SK-N-SH treated with all-trans-retinoic acid at 6 μM for 48 hours (cell line): ENCODE data around the gene CSK.

ENCODE experiments used
- ATAC-seq: fragments of 200-7000 bp; cut with Tn5 transposase; 3 replicates; pipeline ENCODE4 v1.9.1; 2020; ENCODE audit warnings: mild to moderate bottlenecking, moderate library complexity
- ARNTL ChIP-seq: fragments of 450-650 bp; formaldehyde crosslinking; IDR thresholded peaks from 2 replicates; pipeline ENCODE4 v1.5.0; 2020; ENCODE audit warnings: low read depth, mild to moderate bottlenecking, moderate library complexity, borderline replicate concordance
- BACH2 ChIP-seq: fragments of 250-450 bp; sonication (Bioruptor Pico); IDR thresholded peaks from 2 replicates; pipeline ENCODE4 v1.9.0; 2021; ENCODE audit warnings: mild to moderate bottlenecking, borderline replicate concordance
- CREB5 ChIP-seq: fragments of 250-450 bp; sonication (Bioruptor Pico); IDR thresholded peaks from 2 replicates; pipeline ENCODE4 v1.5.1; 2020; ENCODE audit warnings: low read depth, mild to moderate bottlenecking, moderate library complexity
- CSDC2 ChIP-seq: fragments of 250-450 bp; sonication (Bioruptor Pico); IDR thresholded peaks from 2 replicates; pipeline ENCODE4 v1.5.0; 2020; ENCODE audit warnings: mild to moderate bottlenecking, moderate library complexity
- ESRRG ChIP-seq: fragments of 250-450 bp; sonication (Bioruptor Pico); IDR thresholded peaks from 2 replicates; pipeline ENCODE4 v1.6.1; 2021; ENCODE audit warnings: mild to moderate bottlenecking
- GLIS3 ChIP-seq: fragments of 250-450 bp; sonication (Bioruptor Pico); IDR thresholded peaks from 2 replicates; pipeline ENCODE4 v1.5.0; 2020; ENCODE audit warnings: mild to moderate bottlenecking, moderate library complexity
- ISL1 ChIP-seq: fragments of 250-450 bp; sonication (Bioruptor Pico); IDR thresholded peaks from 2 replicates; pipeline ENCODE4 v2.1.2; 2022; ENCODE audit warnings: mild to moderate bottlenecking, moderate library complexity
- OSR1 ChIP-seq: fragments of 250-450 bp; sonication (Bioruptor Pico); IDR thresholded peaks from 2 replicates; pipeline ENCODE4 v1.8.0; 2022; ENCODE audit warnings: moderate library complexity, mild to moderate bottlenecking, inconsistent platforms
- PPARA ChIP-seq: fragments of 250-450 bp; sonication (Bioruptor Pico); IDR thresholded peaks from 2 replicates; pipeline ENCODE4 v1.5.0; 2020; ENCODE audit warnings: mild to moderate bottlenecking, borderline replicate concordance
- RARB ChIP-seq: fragments of 250-450 bp; sonication (Bioruptor Pico); IDR thresholded peaks from 2 replicates; pipeline ENCODE4 v1.8.0; 2021; ENCODE audit warnings: mild to moderate bottlenecking, moderate library complexity
- SNAI2 ChIP-seq: fragments of 250-450 bp; sonication (Bioruptor Pico); IDR thresholded peaks from 2 replicates; pipeline ENCODE4 v1.5.0; 2020; ENCODE audit warnings: mild to moderate bottlenecking, moderate library complexity
- TCF4 ChIP-seq: fragments of 250-450 bp; sonication (Bioruptor Pico); IDR thresholded peaks from 2 replicates; pipeline ENCODE4 v1.8.0; 2021; ENCODE audit warnings: mild to moderate bottlenecking, moderate library complexity, borderline replicate concordance
- TOX ChIP-seq: fragments of 250-450 bp; sonication (Bioruptor Pico); IDR thresholded peaks from 2 replicates; pipeline ENCODE4 v1.8.0; 2021; ENCODE audit warnings: mild to moderate bottlenecking, moderate library complexity, borderline replicate concordance
- ZC3H10 ChIP-seq: fragments of 250-450 bp; sonication (Bioruptor Pico); IDR thresholded peaks from 2 replicates; pipeline ENCODE4 v1.5.1; 2021; ENCODE audit warnings: mild to moderate bottlenecking, moderate library complexity
- ZFP3 ChIP-seq: fragments of 250-450 bp; sonication (Bioruptor Pico); IDR thresholded peaks from 2 replicates; pipeline ENCODE4 v1.5.0; 2020; ENCODE audit warnings: mild to moderate bottlenecking, moderate library complexity
- ZFP30 ChIP-seq: fragments of 450-650 bp; formaldehyde crosslinking; IDR thresholded peaks from 2 replicates; pipeline ENCODE4 v1.5.0; 2022; ENCODE audit warnings: mild to moderate bottlenecking, moderate library complexity
- ZNF565 ChIP-seq: fragments of 450-650 bp; formaldehyde crosslinking; conservative IDR thresholded peaks from 2 replicates; pipeline ENCODE4 v1.5.0; 2020; ENCODE audit warnings: low read depth, mild to moderate bottlenecking, moderate library complexity
- ZNF70 ChIP-seq: fragments of 450-650 bp; formaldehyde crosslinking; IDR thresholded peaks from 2 replicates; pipeline ENCODE4 v1.5.0; 2020; ENCODE audit warnings: mild to moderate bottlenecking, moderate library complexity
- ZNF8 ChIP-seq: fragments of 450-650 bp; formaldehyde crosslinking; IDR thresholded peaks from 2 replicates; pipeline ENCODE4 v1.5.0; 2020; ENCODE audit warnings: mild to moderate bottlenecking, moderate library complexity
- TF ChIP-seq, protein P1 (sequence below): fragments of 250-450 bp; sonication (Bioruptor Pico); IDR thresholded peaks from 2 replicates; pipeline ENCODE4 v1.5.1; 2021; ENCODE audit warnings: mild to moderate bottlenecking, moderate library complexity
- TF ChIP-seq, protein P2 (sequence below): fragments of 250-450 bp; sonication (Bioruptor Pico); IDR thresholded peaks from 2 replicates; pipeline ENCODE4 v1.8.0; 2021; ENCODE audit warnings: low read depth, mild to moderate bottlenecking, moderate library complexity, borderline replicate concordance
- TF ChIP-seq, protein P3 (sequence below): fragments of 250-450 bp; sonication (Bioruptor Pico); IDR thresholded peaks from 2 replicates; pipeline ENCODE4 v1.5.0; 2020; ENCODE audit warnings: mild to moderate bottlenecking, moderate library complexity

Gene CSK

GRCh38 chr15:74778599-74778970 is 3.3 kb upstream of the CSK start (continued):
- no peak for TF ChIP-seq CREB5 (CRISPR knock-in tag)

- ATAC-seq = no peak
- TF ChIP-seq TCF4 (no peak), ZC3H10 (CRISPR knock-in tag) (no peak), BACH2 (CRISPR knock-in tag) (no peak), ZNF565 (no peak), CSDC2 (CRISPR knock-in tag) (no peak), RARB (no peak), OSR1 (CRISPR knock-in tag) (no peak), ZNF8 (CRISPR knock-in tag) (no peak), SNAI2 (no peak), ZFP30 (no peak), PPARA (no peak), ARNTL (CRISPR knock-in tag) (no peak)
- TF ChIP-seq, protein P1, sequence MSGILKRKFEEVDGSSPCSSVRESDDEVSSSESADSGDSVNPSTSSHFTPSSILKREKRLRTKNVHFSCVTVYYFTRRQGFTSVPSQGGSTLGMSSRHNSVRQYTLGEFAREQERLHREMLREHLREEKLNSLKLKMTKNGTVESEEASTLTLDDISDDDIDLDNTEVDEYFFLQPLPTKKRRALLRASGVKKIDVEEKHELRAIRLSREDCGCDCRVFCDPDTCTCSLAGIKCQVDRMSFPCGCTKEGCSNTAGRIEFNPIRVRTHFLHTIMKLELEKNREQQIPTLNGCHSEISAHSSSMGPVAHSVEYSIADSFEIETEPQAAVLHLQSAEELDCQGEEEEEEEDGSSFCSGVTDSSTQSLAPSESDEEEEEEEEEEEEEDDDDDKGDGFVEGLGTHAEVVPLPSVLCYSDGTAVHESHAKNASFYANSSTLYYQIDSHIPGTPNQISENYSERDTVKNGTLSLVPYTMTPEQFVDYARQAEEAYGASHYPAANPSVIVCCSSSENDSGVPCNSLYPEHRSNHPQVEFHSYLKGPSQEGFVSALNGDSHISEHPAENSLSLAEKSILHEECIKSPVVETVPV (CRISPR knock-in tag) = no peak
- TF ChIP-seq, protein P2, sequence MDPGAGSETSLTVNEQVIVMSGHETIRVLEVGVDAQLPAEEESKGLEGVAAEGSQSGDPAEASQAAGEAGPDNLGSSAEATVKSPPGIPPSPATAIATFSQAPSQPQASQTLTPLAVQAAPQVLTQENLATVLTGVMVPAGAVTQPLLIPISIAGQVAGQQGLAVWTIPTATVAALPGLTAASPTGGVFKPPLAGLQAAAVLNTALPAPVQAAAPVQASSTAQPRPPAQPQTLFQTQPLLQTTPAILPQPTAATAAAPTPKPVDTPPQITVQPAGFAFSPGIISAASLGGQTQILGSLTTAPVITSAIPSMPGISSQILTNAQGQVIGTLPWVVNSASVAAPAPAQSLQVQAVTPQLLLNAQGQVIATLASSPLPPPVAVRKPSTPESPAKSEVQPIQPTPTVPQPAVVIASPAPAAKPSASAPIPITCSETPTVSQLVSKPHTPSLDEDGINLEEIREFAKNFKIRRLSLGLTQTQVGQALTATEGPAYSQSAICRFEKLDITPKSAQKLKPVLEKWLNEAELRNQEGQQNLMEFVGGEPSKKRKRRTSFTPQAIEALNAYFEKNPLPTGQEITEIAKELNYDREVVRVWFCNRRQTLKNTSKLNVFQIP (CRISPR knock-in tag) = no peak
These were observed 2.7 kb upstream of the CSK start for GRCh38 chr15:74779162-74779648.

GRCh38 chr15:74780523-74781430 is 1.1 kb upstream of the CSK start:
- no peak for ATAC-seq
- no peak for TF ChIP-seq ZFP3 (CRISPR knock-in tag)
- TF ChIP-seq ZC3H10 (CRISPR knock-in tag) = no peak
- TF ChIP-seq ZNF8 (CRISPR knock-in tag) = no peak
- TF ChIP-seq, protein P3, sequence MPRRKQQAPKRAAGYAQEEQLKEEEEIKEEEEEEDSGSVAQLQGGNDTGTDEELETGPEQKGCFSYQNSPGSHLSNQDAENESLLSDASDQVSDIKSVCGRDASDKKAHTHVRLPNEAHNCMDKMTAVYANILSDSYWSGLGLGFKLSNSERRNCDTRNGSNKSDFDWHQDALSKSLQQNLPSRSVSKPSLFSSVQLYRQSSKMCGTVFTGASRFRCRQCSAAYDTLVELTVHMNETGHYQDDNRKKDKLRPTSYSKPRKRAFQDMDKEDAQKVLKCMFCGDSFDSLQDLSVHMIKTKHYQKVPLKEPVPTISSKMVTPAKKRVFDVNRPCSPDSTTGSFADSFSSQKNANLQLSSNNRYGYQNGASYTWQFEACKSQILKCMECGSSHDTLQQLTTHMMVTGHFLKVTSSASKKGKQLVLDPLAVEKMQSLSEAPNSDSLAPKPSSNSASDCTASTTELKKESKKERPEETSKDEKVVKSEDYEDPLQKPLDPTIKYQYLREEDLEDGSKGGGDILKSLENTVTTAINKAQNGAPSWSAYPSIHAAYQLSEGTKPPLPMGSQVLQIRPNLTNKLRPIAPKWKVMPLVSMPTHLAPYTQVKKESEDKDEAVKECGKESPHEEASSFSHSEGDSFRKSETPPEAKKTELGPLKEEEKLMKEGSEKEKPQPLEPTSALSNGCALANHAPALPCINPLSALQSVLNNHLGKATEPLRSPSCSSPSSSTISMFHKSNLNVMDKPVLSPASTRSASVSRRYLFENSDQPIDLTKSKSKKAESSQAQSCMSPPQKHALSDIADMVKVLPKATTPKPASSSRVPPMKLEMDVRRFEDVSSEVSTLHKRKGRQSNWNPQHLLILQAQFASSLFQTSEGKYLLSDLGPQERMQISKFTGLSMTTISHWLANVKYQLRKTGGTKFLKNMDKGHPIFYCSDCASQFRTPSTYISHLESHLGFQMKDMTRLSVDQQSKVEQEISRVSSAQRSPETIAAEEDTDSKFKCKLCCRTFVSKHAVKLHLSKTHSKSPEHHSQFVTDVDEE (CRISPR knock-in tag) = no peak
- TF ChIP-seq TCF4 = no peak
- TF ChIP-seq CSDC2 (CRISPR knock-in tag) = no peak
- no peak for TF ChIP-seq OSR1 (CRISPR knock-in tag)
- no peak for TF ChIP-seq ESRRG
- TF ChIP-seq TOX (CRISPR knock-in tag) = no peak
- TF ChIP-seq PPARA = no peak
- TF ChIP-seq ZNF70 = no peak
- no peak for TF ChIP-seq GLIS3
- TF ChIP-seq ARNTL (CRISPR knock-in tag) = no peak
- no peak for TF ChIP-seq ZFP30
- no peak for TF ChIP-seq ZNF565
- no peak for TF ChIP-seq BACH2 (CRISPR knock-in tag)
- TF ChIP-seq, protein P2 (CRISPR knock-in tag) = no peak
- TF ChIP-seq, protein P1 (CRISPR knock-in tag) = no peak
- TF ChIP-seq RARB = no peak
- TF ChIP-seq ISL1 (CRISPR knock-in tag) = no peak
